ENCODE measurements around the gene CARMIL1.

CARMIL1 gene

DNA sequence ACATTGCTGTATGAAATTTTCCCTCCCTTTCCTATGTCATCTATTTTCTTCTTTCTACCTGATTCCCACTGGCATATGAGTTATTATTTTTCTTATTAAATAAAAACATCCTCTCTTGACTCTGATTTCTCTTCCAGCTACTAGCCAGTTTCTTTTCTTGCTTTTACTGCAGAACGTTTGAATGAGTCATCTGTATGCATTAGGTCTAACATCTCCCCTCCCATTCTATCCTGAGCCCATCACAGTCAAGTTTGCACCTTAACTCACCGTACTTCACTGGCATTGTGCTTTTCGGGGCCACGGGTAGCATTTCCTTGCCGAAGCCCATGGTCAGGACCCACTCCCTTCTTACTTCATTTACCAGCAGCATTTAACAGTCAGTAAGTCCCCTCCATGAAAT, 65.7 kb downstream of the CARMIL1 start:
- ChIA-PET CTCF (no interaction called here), POLR2A (no interaction called here)
- TF ChIP-seq, protein P1, sequence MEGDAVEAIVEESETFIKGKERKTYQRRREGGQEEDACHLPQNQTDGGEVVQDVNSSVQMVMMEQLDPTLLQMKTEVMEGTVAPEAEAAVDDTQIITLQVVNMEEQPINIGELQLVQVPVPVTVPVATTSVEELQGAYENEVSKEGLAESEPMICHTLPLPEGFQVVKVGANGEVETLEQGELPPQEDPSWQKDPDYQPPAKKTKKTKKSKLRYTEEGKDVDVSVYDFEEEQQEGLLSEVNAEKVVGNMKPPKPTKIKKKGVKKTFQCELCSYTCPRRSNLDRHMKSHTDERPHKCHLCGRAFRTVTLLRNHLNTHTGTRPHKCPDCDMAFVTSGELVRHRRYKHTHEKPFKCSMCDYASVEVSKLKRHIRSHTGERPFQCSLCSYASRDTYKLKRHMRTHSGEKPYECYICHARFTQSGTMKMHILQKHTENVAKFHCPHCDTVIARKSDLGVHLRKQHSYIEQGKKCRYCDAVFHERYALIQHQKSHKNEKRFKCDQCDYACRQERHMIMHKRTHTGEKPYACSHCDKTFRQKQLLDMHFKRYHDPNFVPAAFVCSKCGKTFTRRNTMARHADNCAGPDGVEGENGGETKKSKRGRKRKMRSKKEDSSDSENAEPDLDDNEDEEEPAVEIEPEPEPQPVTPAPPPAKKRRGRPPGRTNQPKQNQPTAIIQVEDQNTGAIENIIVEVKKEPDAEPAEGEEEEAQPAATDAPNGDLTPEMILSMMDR (IDR thresholded peaks at IDR 0.05; ENCODE audit: insufficient read depth, low read length, missing control alignments) = no peak
- no peak overlapping the region for H3K4me3 ChIP-seq (ENCODE audit: low read depth, low read length)
- no peak for DNase-seq (ENCODE audit: low read depth, low spot score)

DNA sequence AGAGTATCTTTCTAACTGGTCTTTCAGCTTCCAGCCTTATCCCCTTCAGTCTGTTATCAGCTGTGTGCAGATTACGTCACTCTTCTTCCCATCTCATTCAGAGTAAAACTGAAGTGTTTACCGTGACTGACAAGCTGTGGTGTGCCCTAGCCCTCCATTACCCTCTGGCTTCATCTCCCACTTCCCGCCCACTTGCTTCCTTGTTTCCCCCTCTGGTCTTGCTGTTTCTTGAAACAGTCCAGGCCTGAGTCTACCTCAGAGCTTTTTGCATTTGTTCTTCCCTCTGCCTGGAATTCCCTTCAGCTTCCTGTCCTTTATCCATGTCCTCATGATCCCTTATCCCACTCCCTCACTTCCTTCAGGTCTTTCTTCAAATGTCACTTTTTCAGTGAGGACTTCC, 66.9 kb downstream of the CARMIL1 start:
- ChIA-PET CTCF (interaction anchor here (1.5 to 1.6 kb wide), 2 partner anchors 21 to 81 kb away, joined by 5 to 7 read pairs; no protein-coding TSS in a partner anchor), POLR2A (no interaction called here)
- H3K4me3 ChIP-seq (ENCODE audit: low read depth, low read length) = no peak overlapping the region
- no peak for DNase-seq (ENCODE audit: low read depth, low spot score)
- TF ChIP-seq, protein P1 (IDR thresholded peaks at IDR 0.05; ENCODE audit: insufficient read depth, low read length, missing control alignments) = no peak

GRCh38 chr6:25350573-25350972, 71.4 kb downstream of the CARMIL1 start:
- POLR2A ChIA-PET = no interaction called here
- no peak overlapping the region for H3K4me3 ChIP-seq (ENCODE audit: low read depth, low read length)
- CTCF ChIA-PET = no interaction called here
- no peak for DNase-seq (ENCODE audit: low read depth, low spot score)
- TF ChIP-seq, protein P1 (IDR thresholded peaks at IDR 0.05; ENCODE audit: insufficient read depth, low read length, missing control alignments) = no peak

DNA sequence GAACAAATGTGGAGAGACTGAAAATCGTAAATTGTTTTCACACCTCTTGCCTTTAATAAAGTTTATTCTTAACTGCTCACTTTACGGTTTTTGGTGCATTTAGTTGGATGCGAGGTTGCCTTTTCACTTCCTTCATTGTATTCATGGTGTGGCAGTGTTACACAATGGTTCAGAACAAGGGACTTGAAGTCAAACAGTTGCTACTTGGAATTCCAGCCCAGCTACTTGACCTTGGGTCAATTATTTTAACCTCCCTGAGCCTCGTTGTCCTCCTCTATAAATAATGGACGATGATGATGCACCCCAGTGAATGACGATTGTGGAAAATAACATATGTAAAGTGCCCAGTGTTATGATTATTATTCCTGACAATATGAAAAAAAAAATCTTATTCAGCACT, 72.3 kb downstream of the CARMIL1 start:
- CTCF ChIA-PET = no interaction called here
- TF ChIP-seq, protein P1 (IDR thresholded peaks at IDR 0.05; ENCODE audit: insufficient read depth, low read length, missing control alignments) = no peak
- H3K4me3 ChIP-seq (ENCODE audit: low read depth, low read length) = no peak overlapping the region
- no peak for DNase-seq (ENCODE audit: low read depth, low spot score)
- POLR2A ChIA-PET = no interaction called here

GRCh38 chr6:25352285-25352684, 73.1 kb downstream of the CARMIL1 start:
- TF ChIP-seq, protein P1 (IDR thresholded peaks at IDR 0.05; ENCODE audit: insufficient read depth, low read length, missing control alignments) = no peak
- H3K4me3 ChIP-seq (ENCODE audit: low read depth, low read length) = no peak overlapping the region
- CTCF ChIA-PET = interaction anchor here (0.7 kb wide), 1 partner anchor 136 kb away, joined by 3 read pairs; no protein-coding TSS in a partner anchor
- no peak for DNase-seq (ENCODE audit: low read depth, low spot score)
- POLR2A ChIA-PET = no interaction called here

DNA sequence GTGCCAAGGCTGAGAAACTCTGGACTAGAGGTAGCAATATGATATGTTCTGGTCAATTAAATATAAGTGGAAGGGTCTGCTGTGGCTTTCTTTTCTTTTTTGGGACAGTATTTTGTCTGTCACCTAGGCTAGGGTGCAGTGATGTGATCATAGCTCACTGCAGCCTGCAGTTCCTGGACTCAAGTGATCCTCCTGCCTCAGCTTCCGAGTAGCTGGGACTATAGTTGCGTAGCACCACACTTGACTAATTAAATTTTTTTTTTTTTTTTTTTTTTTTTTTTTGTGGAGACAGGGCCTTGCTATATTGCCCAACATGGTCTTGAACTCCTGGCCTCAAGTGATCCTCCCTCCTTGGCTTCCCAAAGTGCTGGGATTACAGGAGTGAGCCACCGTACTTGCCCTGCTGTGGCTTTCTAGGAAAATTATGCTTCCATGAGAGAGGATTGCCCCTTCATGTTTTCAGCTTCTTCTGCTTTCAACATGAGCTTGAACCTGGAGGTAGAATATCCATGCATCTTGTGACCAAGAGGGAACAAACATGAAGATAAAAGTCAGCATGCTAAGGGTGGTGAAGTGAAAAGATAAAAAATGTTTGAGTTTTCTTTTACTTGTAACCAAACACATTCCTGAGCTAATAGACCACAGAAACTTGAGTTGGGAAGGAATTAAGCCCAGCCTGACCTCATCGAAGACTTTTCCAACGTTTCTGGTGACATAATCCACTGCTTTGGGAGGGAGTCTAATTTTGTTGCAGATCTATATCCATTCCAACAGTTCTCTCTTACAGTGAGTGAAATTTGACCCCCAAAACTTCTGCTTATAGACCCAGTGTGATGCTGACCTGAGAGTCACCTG, 75.1 kb downstream of the CARMIL1 start:
- ChIA-PET CTCF (no interaction called here), POLR2A (no interaction called here)
- TF ChIP-seq, protein P1 (IDR thresholded peaks at IDR 0.05; ENCODE audit: insufficient read depth, low read length, missing control alignments) = no peak
- DNase-seq (ENCODE audit: low read depth, low spot score) = no peak
- H3K4me3 ChIP-seq (ENCODE audit: low read depth, low read length) = no peak overlapping the region

All from AG04449 (cell line).